GM23248 (cell line): Measurements from ENCODE around the gene ATP2C2. TPM values are rescaled to one million over a fixed set of nuclear protein-coding genes. Genes with fewer than 3 reads are reported as not detected.

Source experiments
- DNase-seq: peaks from one replicate; pipeline ENCODE4 v3.0.0-alpha.2; 2015
- H2AFZ ChIP-seq: fragments of 200-600 bp; sonication (generic); 2 replicates; pipeline ENCODE4 v1.6.1; 2016; ENCODE audit warnings: antibody characterized with exemption
- H3F3A ChIP-seq: fragments of 200-600 bp; sonication (generic); 2 replicates; pipeline ENCODE4 v1.6.1; 2016; ENCODE audit warnings: mild to moderate bottlenecking, antibody characterized with exemption, mixed run types; ENCODE audit not compliant: insufficient read depth
- H3K27ac ChIP-seq: fragments of 200-600 bp; sonication (generic); 2 replicates; pipeline ENCODE4 v1.5.1; 2016; ENCODE audit warnings: mild to moderate bottlenecking
- H3K27me3 ChIP-seq: fragments of 200-600 bp; sonication (generic); replicated peaks from 2 replicates; pipeline ENCODE4 v1.6.1; 2016; ENCODE audit warnings: mild to moderate bottlenecking; ENCODE audit not compliant: insufficient read depth
- H3K36me3 ChIP-seq: fragments of 200-600 bp; sonication (generic); 2 replicates; pipeline ENCODE4 v1.6.1; 2016; ENCODE audit warnings: low read depth, mild to moderate bottlenecking
- H3K4me1 ChIP-seq: fragments of 200-600 bp; sonication (generic); 2 replicates; pipeline ENCODE4 v1.6.1; 2016; ENCODE audit warnings: mild to moderate bottlenecking; ENCODE audit not compliant: insufficient read depth
- H3K4me2 ChIP-seq: fragments of 200-600 bp; sonication (generic); one replicate; pipeline ENCODE4 v1.6.1; 2016; ENCODE audit warnings: mild to moderate bottlenecking; ENCODE audit not compliant: unreplicated experiment
- H3K4me3 ChIP-seq: fragments of 200-600 bp; sonication (generic); 2 replicates; pipeline ENCODE4 v1.5.1; 2016; ENCODE audit warnings: mild to moderate bottlenecking
- H3K79me2 ChIP-seq: fragments of 200-600 bp; sonication (generic); 2 replicates; pipeline ENCODE4 v1.6.1; 2016; ENCODE audit warnings: mild to moderate bottlenecking; ENCODE audit not compliant: insufficient read depth
- H3K9ac ChIP-seq: fragments of 200-600 bp; sonication (generic); 2 replicates; pipeline ENCODE4 v1.6.1; 2016; ENCODE audit warnings: mild to moderate bottlenecking
- H3K9me2 ChIP-seq: fragments of 200-600 bp; sonication (generic); 2 replicates; pipeline ENCODE4 v1.6.1; 2016; ENCODE audit warnings: mixed run types, mild to moderate bottlenecking, moderate library complexity; ENCODE audit not compliant: insufficient read depth
- H3K9me3 ChIP-seq: fragments of 200-600 bp; sonication (generic); one replicate; pipeline ENCODE4 v1.6.1; 2017; ENCODE audit warnings: low read depth
- H4K20me1 ChIP-seq: fragments of 200-600 bp; sonication (generic); 2 replicates; pipeline ENCODE4 v1.6.0; 2016; ENCODE audit not compliant: insufficient read depth
- EZH2 ChIP-seq: fragments of 200-600 bp; sonication (generic); IDR thresholded peaks from 2 replicates; pipeline ENCODE4 v1.6.1; 2018; ENCODE audit warnings: antibody characterized with exemption, mild to moderate bottlenecking; ENCODE audit not compliant: insufficient read depth, poor library complexity, severe bottlenecking
- EZH2phosphoT487 ChIP-seq: fragments of 200-600 bp; sonication (generic); IDR thresholded peaks from 2 replicates; pipeline ENCODE4 v1.6.1; 2018; ENCODE audit warnings: antibody characterized with exemption, moderate library complexity, mild to moderate bottlenecking, low read depth; ENCODE audit not compliant: insufficient read depth
- WGBS, 2 experiments: methylation state at CpG; one replicate each; pipeline ENCODE4 v1.1.6; 2015 to 2017; ENCODE audit warnings: low lambda C conversion rate in 2 of 2, low coverage in 1 of 2; ENCODE audit errors: missing lambda C conversion rate in 2 of 2; 5-methylcytosine and 5-hydroxymethylcytosine counted together
- in situ Hi-C: fragments of 300-500 bp; cut with MboI; formaldehyde crosslinking; loops from 2 replicates; pipeline ENCODE4 v1.15.0; 2020
- polyA plus RNA-seq: library from polyadenylated mRNA; unstranded; fragments of >200 nt; fragmentation: Nextera tagmentation; extraction: Ambion mirVana; gene quantifications from 2 replicates; pipeline ENCODE4 v1.2.1, GENCODE V29; 2016
- total RNA-seq: library from RNA; depleted of rRNA; stranded (reverse); fragments of >200 nt; shearing (Covaris generic); gene quantifications from 2 replicates; pipeline ENCODE4 v1.2.3, GENCODE V29; 2014

Gene ATP2C2
- total and polyA plus RNA-seq, 2 experiments from 2014 or later: 0.84 TPM; not detected in 1

DNA sequence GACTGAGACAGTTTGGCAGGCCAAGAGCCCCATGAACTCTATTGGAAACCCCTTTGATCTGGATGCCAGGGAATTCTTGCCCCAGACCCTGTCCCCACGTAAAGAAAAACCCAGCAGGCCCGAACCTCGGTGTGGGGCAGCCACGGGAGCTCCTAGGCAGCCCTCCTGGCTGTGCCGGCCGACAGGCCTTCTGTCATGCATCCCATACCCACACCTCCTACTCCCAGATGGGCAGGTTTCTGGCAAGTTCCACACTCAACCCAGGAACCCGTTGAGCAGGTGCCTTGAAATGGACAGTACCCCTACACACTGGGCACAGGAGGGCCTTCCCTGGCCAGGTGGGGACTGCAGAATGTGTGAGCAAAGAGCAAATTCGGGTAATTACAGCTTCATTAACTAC, 23.6 kb upstream of the ATP2C2 start:
- Histone ChIP-seq H3K4me2 (no peak overlapping the region), H3K36me3 (no peaks in the 10 kb centered on the region), H3K9me2 (no peaks in the 10 kb centered on the region), H3K27me3 (peaks cover 48% of the 10 kb centered on the region), H3K79me2 (no peaks in the 10 kb centered on the region), H3K4me3 (no peak overlapping the region), H3K9ac (no peak overlapping the region), H3K9me3 (no peaks in the 10 kb centered on the region), H4K20me1 (no peaks in the 10 kb centered on the region), H3K27ac (no peak overlapping the region), H2AFZ (no peak overlapping the region), H3F3A (no peaks in the 10 kb centered on the region), H3K4me1 (no peaks in the 10 kb centered on the region)
- in situ Hi-C loops: no loop called here
- 46 to 57% methylated on average over 8 of the region's 8 CpGs for WGBS, 2 experiments
- TF ChIP-seq EZH2phosphoT487: no peak
- TF ChIP-seq EZH2: no peak
- no peak for DNase-seq

DNA sequence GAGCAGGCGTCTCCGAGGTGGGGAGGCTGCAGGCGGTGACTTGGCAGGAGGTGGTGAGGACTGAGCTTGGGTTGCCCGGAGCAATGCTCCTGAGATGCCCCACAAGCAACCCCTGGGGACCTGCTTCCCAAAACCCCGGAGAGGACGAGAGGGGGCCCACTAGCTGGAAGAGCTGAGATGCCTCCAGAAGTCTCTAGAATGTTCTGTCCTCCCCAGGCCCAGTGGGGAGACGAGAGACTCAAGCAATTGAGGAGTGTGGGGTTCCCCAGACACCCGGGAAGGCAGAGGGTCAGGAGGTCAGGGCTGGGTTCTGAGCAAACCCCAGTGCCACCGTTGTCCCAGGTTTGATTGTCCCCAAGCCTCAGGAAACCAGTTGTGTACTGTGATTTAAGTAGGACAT, 21.2 kb upstream of the ATP2C2 start:
- Histone ChIP-seq H3K4me1 (no peaks in the 10 kb centered on the region), H3K9me3 (no peaks in the 10 kb centered on the region), H3K36me3 (no peaks in the 10 kb centered on the region), H4K20me1 (no peaks in the 10 kb centered on the region), H2AFZ (no peak overlapping the region), H3K4me2 (no peak overlapping the region), H3K27me3 (peaks cover 30% of the 10 kb centered on the region), H3F3A (no peaks in the 10 kb centered on the region), H3K9ac (no peak overlapping the region), H3K4me3 (no peak overlapping the region), H3K9me2 (no peaks in the 10 kb centered on the region), H3K79me2 (no peaks in the 10 kb centered on the region), H3K27ac (no peak overlapping the region)
- 42 to 45% methylated on average over 9 of the region's 9 CpGs for WGBS, 2 experiments
- in situ Hi-C loops: no loop called here
- TF ChIP-seq EZH2 (no peak), EZH2phosphoT487 (no peak)
- no peak for DNase-seq

DNA sequence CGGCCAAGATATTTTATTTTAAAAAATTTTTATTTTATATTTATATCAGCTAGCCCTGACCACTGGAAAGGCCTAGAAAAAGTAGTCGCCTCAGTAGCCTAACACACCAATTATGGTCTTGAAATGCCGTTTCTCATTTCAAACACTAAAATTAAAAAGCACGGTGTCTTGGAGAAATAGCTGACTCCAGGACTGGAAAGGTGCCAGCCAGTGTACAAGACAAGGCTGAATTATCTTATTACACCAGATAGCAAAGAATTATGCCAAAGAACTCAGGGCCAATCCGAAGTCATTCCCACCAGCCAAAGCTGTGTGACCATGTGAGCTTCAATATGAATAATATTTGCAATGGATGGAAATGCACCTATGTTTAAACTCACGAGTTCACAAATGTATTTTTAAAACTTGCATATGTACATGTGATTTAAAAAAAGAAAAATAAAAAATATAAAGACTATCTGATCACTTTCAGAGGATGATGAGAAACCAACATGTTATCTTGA, 19.9 kb upstream of the ATP2C2 start:
- Histone ChIP-seq H3K27ac (no peak overlapping the region), H4K20me1 (no peaks in the 10 kb centered on the region), H3K4me1 (no peaks in the 10 kb centered on the region), H3K79me2 (no peaks in the 10 kb centered on the region), H3K9ac (no peak overlapping the region), H3F3A (no peaks in the 10 kb centered on the region), H2AFZ (no peak overlapping the region), H3K9me3 (no peaks in the 10 kb centered on the region), H3K4me3 (no peak overlapping the region), H3K4me2 (no peak overlapping the region), H3K27me3 (peaks cover 23% of the 10 kb centered on the region), H3K9me2 (no peaks in the 10 kb centered on the region), H3K36me3 (no peaks in the 10 kb centered on the region)
- WGBS, 2 experiments: 40 to 45% methylated on average over 6 of the region's 6 CpGs
- DNase-seq: no peak
- in situ Hi-C loops: no loop called here
- TF ChIP-seq EZH2phosphoT487: no peak
- no peak for TF ChIP-seq EZH2

DNA sequence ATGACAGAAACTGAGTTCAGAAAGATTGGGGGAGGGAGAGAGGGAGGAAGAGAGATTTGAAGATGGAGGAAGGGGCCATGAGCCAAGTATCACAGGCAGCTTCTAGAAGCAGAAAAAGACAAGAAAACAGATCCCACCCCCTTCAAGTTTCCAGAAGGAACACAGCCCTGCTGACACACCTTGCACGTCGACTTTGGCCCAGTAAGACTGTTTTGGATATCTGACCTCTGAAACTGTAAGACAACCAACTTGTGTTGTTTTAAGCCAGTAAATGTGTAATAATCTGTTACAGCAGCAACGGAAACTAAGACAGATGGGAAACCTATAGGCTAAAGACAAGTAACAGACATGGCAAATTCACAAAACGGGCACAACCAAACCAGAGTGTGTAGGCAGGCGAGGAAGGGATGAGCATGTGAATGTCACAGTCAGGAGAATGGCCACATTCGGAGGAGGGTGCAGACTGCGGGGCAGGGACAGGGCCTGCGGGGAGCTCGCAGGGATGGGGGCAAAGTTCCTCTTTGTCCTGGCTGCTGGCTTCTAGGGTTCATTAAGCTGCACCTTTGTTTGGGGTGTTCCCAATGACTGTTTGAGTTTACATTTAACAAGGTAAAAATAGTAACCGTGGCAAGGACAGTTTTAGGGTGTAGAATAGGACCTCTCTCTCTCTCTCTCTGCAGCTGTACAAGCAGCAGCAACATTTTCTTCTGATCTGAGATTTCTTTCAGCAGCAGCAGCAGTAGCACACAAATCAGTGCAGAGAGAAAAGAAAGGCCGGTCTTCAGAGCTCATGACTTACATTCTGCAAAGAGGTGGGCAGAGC, 18.3 kb upstream of the ATP2C2 start:
- H3K27ac ChIP-seq: no peak overlapping the region
- no peaks in the 10 kb centered on the region for H3K79me2 ChIP-seq
- H3K9me3 ChIP-seq: no peaks in the 10 kb centered on the region
- H3K9ac ChIP-seq: no peak overlapping the region
- H3K9me2 ChIP-seq: no peaks in the 10 kb centered on the region
- DNase-seq: no peak
- TF ChIP-seq EZH2phosphoT487 (no peak), EZH2 (no peak)
- no peak overlapping the region for H2AFZ ChIP-seq
- in situ Hi-C loops: no loop called here
- H3K4me3 ChIP-seq: no peak overlapping the region
- peaks cover 20% of the 10 kb centered on the region; the same call in 1 of the 2 replicates for H3K27me3 ChIP-seq
- no peaks in the 10 kb centered on the region for H3K4me1 ChIP-seq
- H3K4me2 ChIP-seq: no peak overlapping the region
- no peaks in the 10 kb centered on the region for H3K36me3 ChIP-seq
- WGBS, 2 experiments: 73 to 77% methylated on average over 11 of the region's 11 CpGs
- H4K20me1 ChIP-seq: no peaks in the 10 kb centered on the region
- H3F3A ChIP-seq: no peaks in the 10 kb centered on the region
